Stimulated activated CD8-positive, alpha-beta memory T cell treated with anti-CD3 and anti-CD28 coated beads, Interleukin-7, amount 100 ng/mL, for 4 hours (primary cell): ENCODE measurements around the gene CPNE1.
"Not testable (repeated sequence)": the region's sequence is repeated elsewhere in the genome, so short reads cannot be mapped to it uniquely, and the experiment has no call there.

Source experiments
- DNase-seq, 2 donors: peaks; one replicate each; pipeline ENCODE4 v3.0.0-alpha.2; 2020; ENCODE audit warnings: low read depth in 2 of 2

Gene CPNE1

DNA sequence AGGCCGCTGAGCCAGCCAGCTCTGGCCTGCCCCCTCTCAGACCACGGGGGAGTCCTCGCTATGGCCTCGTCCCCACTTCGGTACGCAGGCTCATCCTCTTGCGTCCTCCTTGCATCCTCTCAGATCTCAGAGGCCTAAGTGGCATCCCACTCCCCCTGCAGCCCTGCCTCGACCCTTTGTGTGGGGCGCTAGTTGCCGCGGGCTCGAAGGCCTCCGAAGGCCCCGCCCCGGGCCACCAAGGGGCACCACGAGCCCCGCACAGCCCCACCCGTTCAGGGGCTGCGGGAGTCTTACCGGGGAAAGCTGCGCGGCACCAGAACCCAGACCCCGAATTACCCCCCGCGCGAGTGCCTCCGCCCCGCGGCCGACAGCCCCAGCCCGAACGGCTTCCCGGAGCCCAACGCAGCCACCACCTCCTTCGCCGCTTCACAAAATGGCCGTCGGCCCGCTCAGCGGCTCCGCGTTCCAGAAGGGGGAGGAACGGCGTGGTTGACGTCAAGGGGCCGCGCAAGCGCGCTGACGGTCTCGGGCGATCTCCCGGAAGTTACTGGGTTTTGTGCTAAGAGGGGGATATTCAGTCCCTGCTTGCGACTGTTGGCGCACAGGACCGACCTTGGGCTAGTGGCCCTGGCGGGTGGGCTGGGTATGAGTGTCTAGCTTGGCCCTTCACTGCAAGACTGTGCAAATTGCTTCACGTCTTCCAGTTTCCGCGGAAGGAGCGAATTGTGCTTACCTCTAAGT is at the start of gene CPNE1, which contains the start of gene RBM12:
Gene CPNE1 (minus strand): TSS at position 435 of the 741 bp plus-strand sequence. CDS start 31,977 bp downstream, outside the sequence.
Gene RBM12 (minus strand): TSS at position 435 of the 741 bp plus-strand sequence. CDS start 9,578 bp downstream, outside the sequence.
- peak; percentile 89 to 90 for DNase-seq

DNA sequence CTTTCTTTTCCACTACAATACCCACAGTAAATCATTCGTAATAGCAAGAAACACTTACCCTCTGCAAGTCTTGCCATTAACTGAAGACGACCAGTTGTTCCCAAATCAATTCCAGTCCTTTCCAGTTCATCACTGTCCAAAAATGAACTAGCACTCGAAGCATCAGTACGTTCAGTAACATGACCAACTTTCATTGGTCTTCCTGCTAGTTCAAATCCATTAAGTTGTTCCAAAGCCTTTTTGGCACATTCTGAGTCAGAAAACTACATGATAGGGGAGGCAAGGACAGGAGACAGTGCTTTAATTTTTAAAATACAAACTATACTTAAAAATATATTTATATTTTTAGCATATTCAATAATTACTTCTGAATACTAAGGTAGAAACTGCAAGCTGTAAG is 49.4 kb upstream of the CPNE1 start:
- DNase-seq, result no peak

DNA sequence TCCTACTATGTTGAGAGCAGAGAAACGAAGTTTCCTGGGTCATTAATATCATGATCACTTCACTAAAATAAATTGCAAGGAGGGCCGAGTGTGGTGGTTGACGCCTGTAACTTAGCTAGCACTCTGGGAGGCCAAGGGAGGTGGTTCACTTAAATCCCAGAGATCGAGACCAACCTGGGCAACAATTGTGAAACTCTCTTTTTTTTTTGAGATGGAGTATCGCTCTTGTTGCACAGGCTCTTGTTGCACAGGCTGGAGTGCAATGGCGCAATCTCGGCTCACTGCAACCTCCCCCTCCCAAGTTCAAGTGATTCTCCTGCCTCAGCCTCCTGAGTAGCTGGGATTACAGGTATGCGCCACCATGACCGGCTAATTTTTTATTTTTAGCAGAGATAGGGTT is 48.4 kb upstream of the CPNE1 start:
- DNase-seq, result not testable (repeated sequence)

DNA sequence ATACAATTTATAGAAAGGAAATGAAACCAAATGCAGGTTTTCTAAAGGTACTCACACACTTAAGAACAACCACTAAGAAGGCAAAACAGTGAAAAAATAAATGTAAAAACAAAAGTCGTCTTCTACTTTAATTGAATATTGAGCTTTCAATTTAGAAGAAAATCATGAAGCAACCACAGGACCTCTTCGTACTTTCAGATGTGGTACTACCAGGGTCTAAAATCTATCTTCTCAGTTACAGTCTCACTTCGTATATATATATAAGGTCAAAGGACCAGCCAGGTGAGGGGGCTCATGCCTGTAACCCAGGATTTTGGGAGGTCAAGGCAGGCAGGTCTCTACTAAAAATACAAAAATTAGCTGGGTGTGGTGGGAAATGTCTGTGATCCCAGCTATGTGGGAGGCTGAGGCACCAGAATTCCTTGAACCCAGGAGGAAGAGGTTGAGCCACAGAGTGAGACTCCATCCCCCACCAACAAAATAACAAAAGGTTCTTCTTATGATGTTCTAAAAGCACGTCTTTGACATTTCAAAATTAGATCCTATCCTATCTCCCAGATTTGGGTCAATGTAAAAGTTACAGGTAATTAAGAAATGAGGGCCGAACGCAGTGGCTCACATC is 47.0 kb upstream of the CPNE1 start:
- no peak for DNase-seq

DNA sequence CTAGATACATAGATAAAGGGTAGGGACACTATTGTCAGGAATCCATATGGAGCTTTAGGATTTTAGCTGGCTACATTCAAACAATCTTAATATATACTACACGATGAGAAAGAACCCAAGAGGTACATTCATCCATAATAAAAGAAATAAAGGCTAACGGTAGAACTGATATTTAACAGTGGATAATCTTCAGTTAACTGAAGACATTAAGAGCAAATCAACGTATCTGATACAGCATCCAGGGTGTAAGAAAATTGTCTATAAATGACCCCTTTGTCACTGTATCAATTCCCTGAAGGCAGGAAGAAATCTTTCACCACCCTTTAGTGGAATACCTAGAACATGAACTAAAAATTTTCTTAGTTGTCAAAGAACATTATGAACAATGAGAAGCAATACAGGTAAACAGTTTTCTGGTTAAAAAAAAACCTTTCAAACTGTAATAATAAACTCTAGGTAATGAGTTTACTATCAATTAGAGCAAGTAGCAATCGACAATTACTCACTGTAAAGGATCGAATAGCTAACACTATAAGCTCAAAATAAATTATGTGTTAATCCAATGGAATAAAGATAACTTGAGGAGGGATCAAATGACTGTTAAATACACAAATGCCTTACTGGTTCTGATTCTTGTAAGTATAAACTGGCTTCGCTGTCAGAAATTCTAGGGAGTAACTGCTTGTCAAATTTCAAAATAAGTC is 46.3 kb upstream of the CPNE1 start:
- no peak for DNase-seq

DNA sequence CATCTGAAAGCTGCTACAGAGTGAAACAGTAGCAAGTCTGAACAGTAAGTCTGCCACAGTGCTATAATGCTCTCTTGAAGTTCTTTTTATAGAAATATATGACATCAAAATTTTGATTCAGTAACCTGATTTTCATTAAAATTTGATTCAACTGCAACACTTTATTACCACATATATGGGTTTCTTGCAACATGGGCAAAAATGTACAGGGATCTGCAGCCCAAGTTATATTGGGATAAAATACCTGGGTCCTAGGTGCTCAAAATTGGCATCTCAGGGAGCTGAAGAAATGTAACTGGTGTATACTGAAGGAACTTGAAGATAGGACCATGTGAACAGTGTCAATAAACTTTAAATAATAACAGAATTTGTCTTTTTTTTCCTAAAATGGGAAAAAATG is 45.3 kb upstream of the CPNE1 start:
- DNase-seq, result no peak

DNA sequence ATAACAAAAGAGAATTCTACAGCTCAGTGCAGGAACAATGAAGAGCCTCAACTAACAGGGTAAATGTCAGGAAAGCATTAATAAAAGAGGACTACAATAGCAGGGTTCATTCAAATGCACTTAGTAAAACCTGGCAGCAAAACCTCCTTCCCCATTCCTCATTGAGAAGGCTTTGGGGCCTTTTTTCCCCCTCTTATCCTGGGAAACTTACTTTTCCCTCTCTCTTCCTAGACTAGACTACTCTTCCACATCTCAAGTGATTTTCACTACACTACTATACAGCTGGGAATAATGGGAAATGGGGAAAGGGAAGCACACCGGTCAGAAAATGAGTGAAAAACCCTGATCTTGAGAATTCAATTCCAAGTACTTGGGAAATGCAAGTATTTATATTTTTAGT is 44.6 kb upstream of the CPNE1 start:
- DNase-seq, result no peak

DNA sequence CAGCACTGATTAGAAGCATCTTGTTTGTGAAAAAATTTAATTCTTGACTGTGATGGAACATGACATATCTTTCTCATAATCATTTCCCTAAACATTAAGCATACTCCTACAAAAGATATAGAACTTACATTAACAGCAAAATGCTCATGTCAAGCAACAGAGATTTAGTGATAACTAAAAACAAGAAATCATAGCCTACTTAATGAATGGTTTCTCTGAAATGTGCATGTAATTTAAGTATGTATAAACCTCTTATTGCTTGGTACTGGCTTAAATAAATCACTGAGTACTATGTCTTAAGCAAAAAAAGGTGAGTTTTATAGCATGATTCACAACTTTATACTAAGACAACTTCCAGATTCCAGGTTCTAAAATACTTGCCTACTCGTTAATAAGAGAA is 43.8 kb upstream of the CPNE1 start:
- no peak for DNase-seq

DNA sequence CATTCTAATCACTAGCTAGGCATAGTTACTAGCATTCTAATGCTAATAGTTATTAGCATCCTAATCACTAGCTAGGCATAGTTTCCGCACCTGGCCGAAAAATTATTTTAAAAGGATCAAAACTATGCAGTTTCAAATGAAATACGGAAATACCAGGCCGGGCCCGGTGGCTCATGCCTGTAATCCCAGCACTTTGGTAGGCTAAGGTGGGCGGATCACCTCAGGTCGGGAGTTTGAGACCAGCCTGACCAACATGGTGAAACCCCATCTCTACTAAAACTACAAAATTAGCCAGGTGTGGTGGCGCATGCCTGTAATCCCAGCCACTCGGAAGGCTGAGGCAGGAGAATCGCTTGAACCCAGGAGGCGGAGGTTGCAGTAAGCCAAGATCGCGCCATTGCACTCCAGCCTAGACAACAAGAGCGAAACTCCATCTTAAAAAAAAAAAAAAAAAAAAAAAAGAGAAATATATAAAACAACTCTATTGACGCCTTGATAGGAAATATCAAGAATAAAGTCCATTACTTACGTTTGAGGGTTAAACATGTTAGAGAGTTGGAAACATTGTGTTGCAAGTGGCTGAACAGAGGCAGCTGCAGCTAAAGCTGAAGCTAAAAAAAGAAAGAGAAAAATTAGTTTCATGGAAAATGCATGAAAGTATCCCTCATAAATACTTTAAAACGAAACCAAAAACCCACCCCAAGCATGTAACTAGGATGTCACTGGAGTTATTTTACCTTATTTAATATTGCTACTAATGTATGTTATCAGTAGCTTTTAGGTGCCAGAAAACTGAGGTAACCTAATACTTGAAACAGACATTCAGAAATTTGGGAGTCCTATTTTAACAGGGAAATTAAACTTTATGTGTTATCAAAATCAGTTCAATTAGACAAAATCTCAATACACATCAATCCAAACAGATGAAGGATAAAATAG is 42.2 kb upstream of the CPNE1 start:
- not testable (repeated sequence) for DNase-seq

DNA sequence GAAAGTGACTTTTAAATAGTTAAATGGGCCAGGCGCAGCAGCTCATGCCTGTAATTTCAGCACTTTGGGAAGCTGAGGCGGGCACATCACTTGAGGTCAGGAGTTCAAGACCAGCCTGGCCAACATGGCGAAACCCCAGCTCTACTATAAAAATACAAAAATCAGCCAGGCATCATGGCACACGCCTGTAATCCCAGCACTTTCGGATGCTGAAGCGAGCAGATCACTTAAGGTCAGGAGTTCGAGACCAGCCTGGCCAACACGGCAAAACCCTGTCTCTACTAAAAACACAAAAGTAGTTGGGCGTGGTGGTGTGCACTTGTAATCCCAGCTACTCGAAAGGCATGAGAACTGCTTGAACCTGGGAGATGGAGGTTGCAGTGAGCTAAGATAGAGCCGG is 41.2 kb upstream of the CPNE1 start:
- not testable (repeated sequence) for DNase-seq

DNA sequence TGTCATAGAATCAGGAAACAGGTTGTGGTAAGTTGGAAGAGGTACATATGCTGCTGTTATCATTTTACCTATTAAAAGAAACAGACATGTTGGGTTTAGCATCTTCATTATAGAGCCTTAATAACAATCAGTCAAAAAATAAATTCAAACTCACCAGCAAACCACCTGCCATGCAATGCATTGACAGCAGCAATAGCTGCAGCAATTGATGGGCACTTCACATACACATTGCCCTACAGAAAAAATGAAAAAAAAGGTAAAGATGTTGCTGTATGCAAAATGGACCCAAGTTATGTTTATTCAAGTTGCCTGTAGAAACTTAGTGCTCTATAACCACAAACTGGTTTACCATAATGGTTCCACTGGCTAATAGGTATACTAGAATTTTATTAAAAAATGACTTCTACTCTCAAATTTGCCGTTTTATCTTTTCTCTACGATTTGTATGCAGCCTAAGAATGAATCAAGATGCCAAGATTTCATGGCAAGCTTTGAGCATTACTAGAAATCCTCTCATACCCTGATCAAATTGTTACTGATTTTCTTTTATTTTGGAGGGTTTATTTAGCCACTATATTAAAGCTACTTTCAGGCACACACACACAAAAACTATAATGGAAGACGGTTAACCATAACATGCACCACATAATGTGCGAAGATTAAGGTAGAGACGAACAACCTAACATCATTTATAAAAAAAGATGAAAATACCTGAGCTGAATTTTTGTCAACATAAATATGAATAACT is 40.0 kb upstream of the CPNE1 start:
- no peak for DNase-seq

DNA sequence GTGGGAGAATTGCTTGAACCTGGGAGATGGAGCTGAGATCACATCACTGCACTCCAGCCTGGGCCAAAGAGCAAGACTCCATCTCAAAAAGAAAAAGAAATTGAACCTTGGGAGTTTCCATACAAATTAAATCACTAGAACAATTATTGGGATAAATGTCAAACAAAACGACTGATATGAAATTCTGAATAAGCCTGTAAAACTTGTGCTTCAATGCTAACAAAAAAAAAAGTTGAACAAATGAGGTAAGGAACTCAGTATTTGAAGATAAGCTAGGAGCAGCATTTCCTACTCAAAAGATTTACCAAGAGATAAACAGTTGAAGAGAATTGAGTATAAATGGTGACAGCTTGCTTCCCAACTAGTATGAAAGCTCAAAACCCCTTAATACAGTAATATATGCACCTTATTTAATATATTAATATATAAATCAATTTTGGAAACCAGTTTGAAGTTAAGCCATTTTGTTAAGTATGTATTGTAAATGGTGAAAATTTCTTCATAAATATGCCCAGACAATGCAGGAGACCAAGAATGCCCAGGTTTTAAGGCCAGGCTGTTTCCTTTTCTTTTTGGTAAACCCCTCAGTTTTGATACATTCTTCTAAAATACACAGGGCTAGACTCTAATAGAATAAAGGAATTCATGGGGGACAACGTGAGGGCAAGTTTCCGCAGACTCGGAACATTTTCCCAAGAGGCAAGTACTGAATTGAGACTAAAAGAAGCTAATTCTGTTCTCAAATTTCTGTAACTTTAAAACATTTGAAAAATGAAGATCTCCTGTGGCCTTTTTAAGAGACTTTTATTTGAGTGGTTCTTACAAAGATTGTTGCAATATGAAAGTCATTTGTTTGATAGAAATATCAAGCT is 38.4 kb upstream of the CPNE1 start:
- no peak for DNase-seq

DNA sequence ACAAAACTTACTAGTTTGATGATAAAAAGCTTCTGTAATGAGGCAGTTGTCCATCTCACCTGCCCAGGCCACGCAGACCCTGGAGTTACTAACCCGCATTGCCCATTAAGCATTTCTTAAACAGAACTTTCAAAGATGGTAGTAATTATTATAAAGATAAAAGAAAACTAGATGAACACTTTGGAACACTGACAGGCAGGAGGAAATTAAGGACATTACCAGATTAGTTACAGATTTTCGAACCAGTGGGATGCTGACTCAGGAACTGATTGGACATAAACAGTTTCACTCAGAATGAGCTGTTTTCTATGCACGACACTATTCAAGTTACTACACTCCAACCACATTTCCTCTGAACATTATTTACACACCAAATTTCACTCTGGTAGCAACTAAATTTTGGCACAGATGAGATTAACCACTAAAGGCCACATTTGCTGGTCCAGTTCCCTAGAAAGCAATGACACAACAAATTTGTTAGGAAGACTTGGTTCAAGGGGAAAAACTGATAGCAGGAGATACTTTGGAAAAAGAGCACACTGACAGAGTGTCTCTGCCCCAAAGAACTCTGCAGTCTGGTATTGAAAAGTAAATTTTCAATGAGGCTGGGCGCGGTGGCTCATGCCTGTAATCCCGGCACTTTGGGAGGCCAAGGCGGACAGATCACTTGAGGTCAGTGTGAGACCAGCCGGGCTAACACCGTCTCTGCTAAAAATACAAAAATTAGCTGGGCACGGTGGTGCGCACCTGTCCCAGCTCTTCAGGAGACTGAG is 37.5 kb upstream of the CPNE1 start:
- no peak for DNase-seq

DNA sequence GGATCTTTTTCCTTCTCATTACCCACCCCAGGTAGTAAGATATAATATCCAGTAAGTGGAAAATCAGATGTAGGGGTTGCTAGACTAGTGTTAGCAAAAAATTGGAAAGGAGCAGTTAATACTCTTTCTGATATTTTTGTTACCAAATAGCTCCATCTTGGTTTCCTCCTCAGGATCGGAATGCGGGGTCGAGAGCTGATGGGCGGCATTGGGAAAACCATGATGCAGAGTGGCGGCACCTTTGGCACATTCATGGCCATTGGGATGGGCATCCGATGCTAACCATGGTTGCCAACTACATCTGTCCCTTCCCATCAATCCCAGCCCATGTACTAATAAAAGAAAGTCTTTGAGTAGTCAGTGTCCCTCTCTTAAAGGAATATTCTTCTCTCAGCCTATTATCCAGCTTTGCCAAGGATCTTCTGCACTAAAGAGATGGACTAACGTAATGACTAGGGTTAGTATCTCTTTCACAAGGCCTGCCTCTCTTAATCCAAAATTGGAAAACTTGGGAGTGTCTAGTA is 36.0 kb upstream of the CPNE1 start:
- no peak for DNase-seq

DNA sequence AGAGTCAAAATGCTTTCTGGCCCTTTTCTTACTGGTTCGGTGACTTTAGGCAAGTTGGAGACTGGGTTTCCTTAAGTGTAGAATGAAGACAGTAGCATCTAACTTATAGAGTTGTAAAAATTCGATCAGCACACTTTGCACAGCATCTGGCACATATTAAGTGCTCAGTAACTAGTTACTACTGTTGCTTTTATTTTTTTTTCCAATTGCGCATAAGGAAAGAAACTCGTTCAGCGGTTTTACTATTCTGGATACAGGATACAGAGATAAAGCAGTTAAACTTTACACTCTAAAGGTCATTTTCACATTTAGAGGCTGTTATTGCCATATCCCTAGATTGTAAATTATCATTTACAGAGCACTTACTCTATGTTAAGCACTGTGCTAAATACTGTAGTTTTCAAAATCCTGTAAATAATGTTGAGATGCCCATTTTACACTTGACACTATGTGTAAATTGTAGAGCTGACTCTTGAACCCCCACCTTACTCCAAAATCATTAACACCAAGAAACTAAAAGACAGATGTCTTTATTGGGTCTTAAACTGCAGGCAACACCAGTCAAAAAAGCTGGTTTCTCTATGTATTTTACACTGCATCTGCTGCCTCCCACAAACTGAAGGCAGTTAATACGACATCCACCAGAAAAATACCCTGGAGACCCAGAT is 35.4 kb upstream of the CPNE1 start:
- no peak for DNase-seq

DNA sequence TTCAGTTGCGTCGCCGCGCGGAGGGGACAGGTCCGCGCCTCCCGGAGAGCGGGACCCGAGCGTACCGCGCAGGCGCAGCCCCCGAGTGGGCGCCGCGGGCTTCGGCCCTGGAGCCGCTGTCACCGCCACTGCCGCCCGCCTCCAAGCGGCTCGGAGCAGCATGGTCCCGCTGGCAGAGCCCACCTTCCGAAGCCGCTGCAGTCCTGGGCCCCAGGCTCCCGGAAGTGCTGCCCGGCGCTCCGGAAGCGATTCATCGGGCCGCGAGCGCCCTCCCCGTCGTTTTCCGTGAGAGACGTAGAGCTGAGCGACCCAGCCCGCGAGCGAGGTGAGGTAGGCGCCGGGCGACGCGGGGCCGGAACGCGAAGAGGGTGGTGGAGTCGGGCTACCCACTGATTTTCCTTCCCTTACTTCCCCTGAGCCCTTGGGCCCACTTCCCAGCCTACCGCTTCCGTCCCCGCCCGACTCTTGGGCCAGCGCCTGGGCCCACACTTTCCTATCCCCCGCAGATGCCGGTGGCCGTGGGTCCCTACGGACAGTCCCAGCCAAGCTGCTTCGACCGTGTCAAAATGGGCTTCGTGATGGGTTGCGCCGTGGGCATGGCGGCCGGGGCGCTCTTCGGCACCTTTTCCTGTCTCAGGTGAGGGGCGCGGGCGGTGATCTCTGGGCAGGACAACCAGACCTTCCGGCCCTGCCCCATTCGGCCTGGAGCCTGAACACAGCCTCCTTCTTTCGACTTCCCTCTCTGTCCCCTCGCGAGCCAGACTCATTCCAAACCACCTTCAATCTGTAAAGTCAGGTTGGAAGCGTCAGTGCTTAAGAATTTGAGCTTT is 34.6 kb upstream of the CPNE1 start, which contains the start of the genes NFS1 and ROMO1:
Gene NFS1 (minus strand): TSS at position 226 of the 830 bp plus-strand sequence. CDS start 64 bp downstream, at position 162.
Gene ROMO1 (plus strand): TSS at position 279 of the 830 bp plus-strand sequence. CDS start 228 bp downstream, at position 507.
- peak; percentile 67 to 81 for DNase-seq
